Measurements from ENCODE around the gene RNF220. TPM values are rescaled to one million over a fixed set of nuclear protein-coding genes. Genes with fewer than 3 reads are reported as not detected.

The RNF220 gene
- total RNA-seq, 1 donor from 2014 or later = 47.1 TPM

- Mint-ChIP-seq H3K27ac (ENCODE audit: unreplicated experiment) (peak overlapping the region; percentile 66), H3K4me3 (ENCODE audit: unreplicated experiment) (peak overlapping the region; percentile 79), H3K9me3 (ENCODE audit: unreplicated experiment) (no peaks in the 10 kb centered on the region), H3K36me3 (ENCODE audit: low read depth, unreplicated experiment) (no peaks in the 10 kb centered on the region), H3K4me1 (ENCODE audit: low read depth, unreplicated experiment) (peaks cover 30% of the 10 kb centered on the region), H3K27me3 (ENCODE audit: low read depth, unreplicated experiment) (peaks cover 22% of the 10 kb centered on the region)
- Histone ChIP-seq H3K9ac (ENCODE audit: low read length) (no peak overlapping the region), H3K36me3 (ENCODE audit: insufficient read depth, low read length) (no peaks in the 10 kb centered on the region), H3K4me2 (ENCODE audit: low read length) (peak overlapping the region; percentile 69), H3K4me3 (ENCODE audit: insufficient read depth, low read depth, low read length) (no peak overlapping the region), H3K27me3 (ENCODE audit: insufficient read depth, low read length) (peaks cover 71% of the 10 kb centered on the region), H3K79me2 (ENCODE audit: insufficient read depth, low read length) (no peaks in the 10 kb centered on the region), H3K4me1 (ENCODE audit: insufficient read depth, low read length) (peaks cover 3% of the 10 kb centered on the region), H3K9me3 (ENCODE audit: insufficient read depth, low read depth, low read length) (no peaks in the 10 kb centered on the region), H3K27ac (ENCODE audit: low read depth, low read length) (no peak overlapping the region), H4K20me1 (ENCODE audit: insufficient read depth, low read length) (no peaks in the 10 kb centered on the region), H2AFZ (ENCODE audit: low read depth, low read length) (peak overlapping the region; percentile 57)
- DNase-seq (ENCODE audit: low read depth) (no peak), FAIRE-seq (no peak)
- TF ChIP-seq, protein P1, sequence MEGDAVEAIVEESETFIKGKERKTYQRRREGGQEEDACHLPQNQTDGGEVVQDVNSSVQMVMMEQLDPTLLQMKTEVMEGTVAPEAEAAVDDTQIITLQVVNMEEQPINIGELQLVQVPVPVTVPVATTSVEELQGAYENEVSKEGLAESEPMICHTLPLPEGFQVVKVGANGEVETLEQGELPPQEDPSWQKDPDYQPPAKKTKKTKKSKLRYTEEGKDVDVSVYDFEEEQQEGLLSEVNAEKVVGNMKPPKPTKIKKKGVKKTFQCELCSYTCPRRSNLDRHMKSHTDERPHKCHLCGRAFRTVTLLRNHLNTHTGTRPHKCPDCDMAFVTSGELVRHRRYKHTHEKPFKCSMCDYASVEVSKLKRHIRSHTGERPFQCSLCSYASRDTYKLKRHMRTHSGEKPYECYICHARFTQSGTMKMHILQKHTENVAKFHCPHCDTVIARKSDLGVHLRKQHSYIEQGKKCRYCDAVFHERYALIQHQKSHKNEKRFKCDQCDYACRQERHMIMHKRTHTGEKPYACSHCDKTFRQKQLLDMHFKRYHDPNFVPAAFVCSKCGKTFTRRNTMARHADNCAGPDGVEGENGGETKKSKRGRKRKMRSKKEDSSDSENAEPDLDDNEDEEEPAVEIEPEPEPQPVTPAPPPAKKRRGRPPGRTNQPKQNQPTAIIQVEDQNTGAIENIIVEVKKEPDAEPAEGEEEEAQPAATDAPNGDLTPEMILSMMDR (IDR thresholded peaks at IDR 0.05; ENCODE audit: insufficient read depth, low read depth, low read length) = no peak
- peak; percentile 80 for TF ChIP-seq EZH2 (IDR thresholded peaks at IDR 0.05; ENCODE audit: insufficient read depth, low read length)
Observed at GRCh38 chr1:44418022-44418673, 13.1 kb downstream of the RNF220 start.

GRCh38 chr1:44419901-44420300 lies 14.8 kb downstream of the RNF220 start:
- H3K27me3 ChIP-seq (ENCODE audit: insufficient read depth, low read length) = peaks cover 60% of the 10 kb centered on the region
- Mint-ChIP-seq H3K27ac (ENCODE audit: unreplicated experiment) (no peak overlapping the region), H3K36me3 (ENCODE audit: low read depth, unreplicated experiment) (no peaks in the 10 kb centered on the region), H3K9me3 (ENCODE audit: unreplicated experiment) (no peaks in the 10 kb centered on the region), H3K27me3 (ENCODE audit: low read depth, unreplicated experiment) (peaks cover 22% of the 10 kb centered on the region), H3K4me3 (ENCODE audit: unreplicated experiment) (no peak overlapping the region), H3K4me1 (ENCODE audit: low read depth, unreplicated experiment) (peaks cover 40% of the 10 kb centered on the region)
- H3K4me1 ChIP-seq (ENCODE audit: insufficient read depth, low read length) = peaks cover 9% of the 10 kb centered on the region
- TF ChIP-seq, protein P1 (IDR thresholded peaks at IDR 0.05; ENCODE audit: insufficient read depth, low read depth, low read length) = no peak
- TF ChIP-seq EZH2 (IDR thresholded peaks at IDR 0.05; ENCODE audit: insufficient read depth, low read length) = no peak
- no peak overlapping the region for H3K27ac ChIP-seq (ENCODE audit: low read depth, low read length)
- H2AFZ ChIP-seq (ENCODE audit: low read depth, low read length) = no peak overlapping the region
- no peak overlapping the region for H3K4me2 ChIP-seq (ENCODE audit: low read length)
- H3K9ac ChIP-seq (ENCODE audit: low read length) = no peak overlapping the region
- DNase-seq (ENCODE audit: low read depth) = no peak
- H3K79me2 ChIP-seq (ENCODE audit: insufficient read depth, low read length) = no peaks in the 10 kb centered on the region
- FAIRE-seq = no peak
- no peaks in the 10 kb centered on the region for H3K9me3 ChIP-seq (ENCODE audit: insufficient read depth, low read depth, low read length)
- H3K4me3 ChIP-seq (ENCODE audit: insufficient read depth, low read depth, low read length) = no peak overlapping the region
- no peaks in the 10 kb centered on the region for H3K36me3 ChIP-seq (ENCODE audit: insufficient read depth, low read length)
- no peaks in the 10 kb centered on the region for H4K20me1 ChIP-seq (ENCODE audit: insufficient read depth, low read length)

GRCh38 chr1:44420535-44420934 lies 15.5 kb downstream of the RNF220 start:
- DNase-seq (ENCODE audit: low read depth) (no peak), FAIRE-seq (no peak)
- Histone ChIP-seq H3K9me3 (ENCODE audit: insufficient read depth, low read depth, low read length) (no peaks in the 10 kb centered on the region), H3K79me2 (ENCODE audit: insufficient read depth, low read length) (no peaks in the 10 kb centered on the region), H3K4me2 (ENCODE audit: low read length) (no peak overlapping the region), H3K4me3 (ENCODE audit: insufficient read depth, low read depth, low read length) (no peak overlapping the region), H2AFZ (ENCODE audit: low read depth, low read length) (no peak overlapping the region), H3K27ac (ENCODE audit: low read depth, low read length) (no peak overlapping the region), H3K36me3 (ENCODE audit: insufficient read depth, low read length) (no peaks in the 10 kb centered on the region), H3K9ac (ENCODE audit: low read length) (no peak overlapping the region), H3K27me3 (ENCODE audit: insufficient read depth, low read length) (peaks cover 57% of the 10 kb centered on the region), H3K4me1 (ENCODE audit: insufficient read depth, low read length) (peaks cover 9% of the 10 kb centered on the region), H4K20me1 (ENCODE audit: insufficient read depth, low read length) (no peaks in the 10 kb centered on the region)
- H3K36me3 Mint-ChIP-seq (ENCODE audit: low read depth, unreplicated experiment) = no peaks in the 10 kb centered on the region
- no peak overlapping the region for H3K4me3 Mint-ChIP-seq (ENCODE audit: unreplicated experiment)
- peaks cover 19% of the 10 kb centered on the region for H3K27me3 Mint-ChIP-seq (ENCODE audit: low read depth, unreplicated experiment)
- no peaks in the 10 kb centered on the region for H3K9me3 Mint-ChIP-seq (ENCODE audit: unreplicated experiment)
- TF ChIP-seq, protein P1 (IDR thresholded peaks at IDR 0.05; ENCODE audit: insufficient read depth, low read depth, low read length) = no peak
- no peak overlapping the region for H3K27ac Mint-ChIP-seq (ENCODE audit: unreplicated experiment)
- H3K4me1 Mint-ChIP-seq (ENCODE audit: low read depth, unreplicated experiment) = peaks cover 46% of the 10 kb centered on the region

Measured in astrocyte (in vitro differentiated cells and primary cell).